ENCODE data around the gene NAAA. TPM values are rescaled to one million over a fixed set of nuclear protein-coding genes. Genes with fewer than 3 reads are reported as not detected.

NAAA gene
- total RNA-seq, 1 experiment from 2014 or later: 48.6 TPM

GRCh38 chr4:75948822-75949444 lies 8.1 kb upstream of the NAAA start:
- Histone ChIP-seq H3F3A (ENCODE audit: low read length, unreplicated experiment) (no peaks in the 10 kb centered on the region), H3K27me3 (ENCODE audit: low read length) (no peaks in the 10 kb centered on the region), H3K27ac (ENCODE audit: low read length) (no peak overlapping the region), H3K36me3 (ENCODE audit: low read depth, low read length) (peaks cover 36% of the 10 kb centered on the region), H4K20me1 (ENCODE audit: low read length) (no peaks in the 10 kb centered on the region), H3K9me2 (replicated peaks; ENCODE audit: low read length) (no peaks in the 10 kb centered on the region), H2AFZ (ENCODE audit: low read length) (no peak overlapping the region), H3K4me3 (ENCODE audit: low read length) (no peak overlapping the region), H3K9ac (ENCODE audit: low read length) (no peak overlapping the region), H3K79me2 (ENCODE audit: low read length) (no peaks in the 10 kb centered on the region), H3K9me3 (ENCODE audit: low read length) (no peaks in the 10 kb centered on the region), H3K4me2 (ENCODE audit: low read length) (no peak overlapping the region), H3K4me1 (ENCODE audit: insufficient read depth, low read length) (no peaks in the 10 kb centered on the region)
- ChIA-PET POLR2A (ENCODE audit: unreplicated experiment) (no interaction called here), CTCF (no interaction called here)
- TF ChIP-seq EZH2phosphoT487 (IDR thresholded peaks at IDR 0.05; ENCODE audit: borderline replicate concordance, low read length) (no peak), CTCF (conservative IDR thresholded peaks at IDR 0.05; ENCODE audit: low read depth, low read length) (no peak), EZH2 (IDR thresholded peaks at IDR 0.05; ENCODE audit: low read length, unreplicated experiment) (no peak)
- BruUV-seq (replicated peaks): no TSS peak
- ATAC-seq (no peak), DNase-seq (no peak)
- intact Hi-C loops (cut with micrococcal nuclease): no loop called here

GRCh38 chr4:75939890-75940691 lies 722 bp downstream of the NAAA start:
- CTCF ChIA-PET: interaction anchor here (1.1 kb wide), 1 partner anchor 24 kb away, joined by 5 read pairs; no protein-coding TSS in a partner anchor
- intact Hi-C loops (cut with micrococcal nuclease): no loop called here

More at GRCh38 chr4:75939890-75940691, 722 bp downstream of the NAAA start:
- POLR2A ChIA-PET (ENCODE audit: unreplicated experiment): interaction anchor here (0.6 kb wide), 1 partner anchor 92 kb away, joined by 9 read pairs; no protein-coding TSS in a partner anchor
- Histone ChIP-seq H3K9me2 (replicated peaks; ENCODE audit: low read length) (no peaks in the 10 kb centered on the region), H3K4me1 (ENCODE audit: insufficient read depth, low read length) (no peaks in the 10 kb centered on the region), H2AFZ (ENCODE audit: low read length) (peak overlapping the region; percentile 99), H3K79me2 (ENCODE audit: low read length) (no peaks in the 10 kb centered on the region), H4K20me1 (ENCODE audit: low read length) (no peaks in the 10 kb centered on the region), H3K4me2 (ENCODE audit: low read length) (peak overlapping the region; percentile 97), H3K4me3 (ENCODE audit: low read length) (peak overlapping the region; percentile 98), H3K36me3 (ENCODE audit: low read depth, low read length) (no peaks in the 10 kb centered on the region), H3F3A (ENCODE audit: low read length, unreplicated experiment) (no peaks in the 10 kb centered on the region), H3K27ac (ENCODE audit: low read length) (no peak overlapping the region; the same call in 1 of the 2 replicates), H3K27me3 (ENCODE audit: low read length) (no peaks in the 10 kb centered on the region), H3K9ac (ENCODE audit: low read length) (peak overlapping the region; percentile 73), H3K9me3 (ENCODE audit: low read length) (no peaks in the 10 kb centered on the region)
- ATAC-seq: peak; percentile 69
- TF ChIP-seq EZH2phosphoT487 (IDR thresholded peaks at IDR 0.05; ENCODE audit: borderline replicate concordance, low read length) (no peak), CTCF (conservative IDR thresholded peaks at IDR 0.05; ENCODE audit: low read depth, low read length) (no peak), EZH2 (IDR thresholded peaks at IDR 0.05; ENCODE audit: low read length, unreplicated experiment) (no peak)
- peak; percentile 51 for DNase-seq
- BruUV-seq (replicated peaks): TSS peak; percentile 53
